HCT116 (cell line): ENCODE measurements around the gene DLX3. TPM values are rescaled to one million over a fixed set of nuclear protein-coding genes. Genes with fewer than 3 reads are reported as not detected.

Source experiments
- ATAC-seq: fragments of 200-7000 bp; cut with Tn5 transposase; 2 replicates; pipeline ENCODE4 v1.9.1; 2020; ENCODE audit warnings: mild to moderate bottlenecking, moderate library complexity
- BruUV-seq: library from RNA; stranded (reverse); fragments of 400-500 nt; replicated peaks from 2 replicates; lab custom pipeline; 2021; lab: Mats Ljungman, UMichigan
- CTCF ChIA-PET: fragments of 300-600 bp; sonication (Branson Sonifier 250); formaldehyde crosslinking; loops from one replicate; lab custom pipeline; 2021; ENCODE audit warnings: antibody characterized with exemption; lab: Charles Lee
- POLR2A ChIA-PET: fragments of 300-600, 350-600 bp; sonication (Branson Sonifier 250); formaldehyde crosslinking; loops from one replicate; lab custom pipeline; 2021; ENCODE audit warnings: antibody characterized with exemption; lab: Charles Lee
- RAD21 ChIA-PET, 2 experiments: fragments of 300-600 bp; sonication (Branson Sonifier 250); formaldehyde crosslinking; loops; one replicate each; lab custom pipeline; 2023; ENCODE audit warnings: low total read pairs in 2 of 2; ENCODE audit not compliant: uncharacterized antibody in 2 of 2, unreplicated experiment in 2 of 2, low non-redundant PET in 1 of 2; lab: Charles Lee
- DNase-seq: peaks from one replicate; pipeline ENCODE4 v3.0.0-alpha.2; 2010; ENCODE audit warnings: low read depth, low spot score
- H2AFZ ChIP-seq: fragments of 200-600 bp; shearing (Covaris generic), sonication (generic); 2 replicates; pipeline ENCODE4 v1.6.1; 2017; ENCODE audit warnings: low read depth, mixed run types, mixed read lengths, antibody characterized with exemption, low read length; ENCODE audit not compliant: poor library complexity, severe bottlenecking
- H3K27ac ChIP-seq: 2 replicates; pipeline ENCODE4 v1.5.1; 2012; ENCODE audit warnings: low read depth, low read length
- H3K27me3 ChIP-seq: fragments of 200-600 bp; sonication (generic); 2 replicates; pipeline ENCODE4 v1.6.1; 2016; ENCODE audit warnings: mixed run types, low read length, mixed read lengths; ENCODE audit not compliant: insufficient read depth
- H3K36me3 ChIP-seq, 2 experiments: fragments of 200-500 bp in 1 of 2; fragments of 200-600 bp in 1 of 2; sonication (Bioruptor generic) in 1 of 2; sonication (generic) in 1 of 2; 2 replicates each; pipeline versions ENCODE4 v1.5.1 to v1.6.1; 2014 to 2016; ENCODE audit warnings: low read length in 2 of 2, inconsistent platforms in 1 of 2, mixed read lengths in 1 of 2, mixed run types in 1 of 2; ENCODE audit not compliant: insufficient read depth in 2 of 2, control insufficient read depth in 1 of 2
- H3K4me1 ChIP-seq, 2 experiments: fragments of 200-600 bp in 1 of 2; sonication (generic) in 1 of 2; 2 replicates each; pipeline versions ENCODE4 v1.5.1 to v1.6.1; 2012 to 2017; ENCODE audit warnings: low read length in 2 of 2, inconsistent platforms in 1 of 2, mild to moderate bottlenecking in 1 of 2, mixed read lengths in 1 of 2, mixed run types in 1 of 2, moderate library complexity in 1 of 2; ENCODE audit not compliant: insufficient read depth in 2 of 2, control insufficient read depth in 1 of 2
- H3K4me2 ChIP-seq: fragments of 200-600 bp; sonication (generic); 2 replicates; pipeline ENCODE4 v1.6.1; 2017; ENCODE audit warnings: mixed run types, low read length, mixed read lengths
- H3K4me3 ChIP-seq, 2 experiments: fragments of 200-600 bp in 1 of 2; sonication (generic) in 1 of 2; replicated peaks in 1 of 2; 2 replicates each; pipeline ENCODE4 v1.5.1; 2011 to 2016; ENCODE audit warnings: low read length in 2 of 2, control low read depth in 1 of 2, low read depth in 1 of 2, mild to moderate bottlenecking in 1 of 2, mixed read lengths in 1 of 2, mixed run types in 1 of 2
- H3K79me2 ChIP-seq: fragments of 200-600 bp; sonication (generic); 2 replicates; pipeline ENCODE4 v1.6.1; 2017; ENCODE audit warnings: mild to moderate bottlenecking, mixed run types, low read length, moderate library complexity, mixed read lengths; ENCODE audit not compliant: insufficient read depth
- H3K9ac ChIP-seq: fragments of 200-600 bp; sonication (generic); 2 replicates; pipeline ENCODE4 v1.6.1; 2016; ENCODE audit warnings: low read length, mixed read lengths
- H3K9me2 ChIP-seq: fragments of 200-600 bp; sonication (generic), shearing (Covaris generic); 2 replicates; pipeline ENCODE4 v1.6.1; 2017; ENCODE audit warnings: mixed run types, mild to moderate bottlenecking, moderate library complexity; ENCODE audit not compliant: insufficient read depth
- H3K9me3 ChIP-seq, 2 experiments: fragments of 200-500 bp in 1 of 2; fragments of 200-600 bp in 1 of 2; sonication (Bioruptor generic) in 1 of 2; sonication (generic) in 1 of 2; 2 replicates each; pipeline ENCODE4 v1.6.1; 2014 to 2017; ENCODE audit warnings: low read length in 2 of 2, mixed read lengths in 2 of 2, inconsistent platforms in 1 of 2, low read depth in 1 of 2, mild to moderate bottlenecking in 1 of 2, mixed run types in 1 of 2, moderate library complexity in 1 of 2; ENCODE audit not compliant: control insufficient read depth in 1 of 2, insufficient read depth in 1 of 2
- H4K20me1 ChIP-seq: fragments of 200-600 bp; sonication (generic), shearing (Covaris generic); 2 replicates; pipeline ENCODE4 v1.6.1; 2017; ENCODE audit warnings: mixed run types, mild to moderate bottlenecking, moderate library complexity; ENCODE audit not compliant: insufficient read depth
- ATF3 ChIP-seq: IDR thresholded peaks from 2 replicates; pipeline ENCODE4 v1.6.1; 2012
- CBX3 ChIP-seq: IDR thresholded peaks from 2 replicates; pipeline ENCODE4 v1.6.1; 2012; ENCODE audit warnings: low read depth
- CEBPB ChIP-seq: IDR thresholded peaks from 2 replicates; pipeline ENCODE4 v1.6.1; 2012; ENCODE audit warnings: low read depth
- CTCF ChIP-seq, 3 experiments: fragments of 200-600 bp in 1 of 3; sonication (generic) in 1 of 3; IDR thresholded peaks in 2 of 3; conservative IDR thresholded peaks in 1 of 3; 2 replicates each; pipeline ENCODE4 v1.5.1; 2012 to 2017; ENCODE audit warnings: low read depth in 2 of 3, low read length in 2 of 3, antibody characterized with exemption in 1 of 3, borderline replicate concordance in 1 of 3, control low read depth in 1 of 3, mild to moderate bottlenecking in 1 of 3, mixed read lengths in 1 of 3, mixed run types in 1 of 3, moderate library complexity in 1 of 3; ENCODE audit not compliant: insufficient read depth in 1 of 3
- ELF1 ChIP-seq: IDR thresholded peaks from 2 replicates; pipeline ENCODE4 v1.6.1; 2012; ENCODE audit warnings: low read depth, borderline replicate concordance
- EZH2 ChIP-seq: fragments of 200-600 bp; sonication (generic); IDR thresholded peaks from 2 replicates; pipeline ENCODE4 v1.6.1; 2017; ENCODE audit warnings: antibody characterized with exemption, mixed run types
- FOSL1 ChIP-seq: IDR thresholded peaks from 2 replicates; pipeline ENCODE4 v1.6.1; 2012; ENCODE audit warnings: low read depth
- JUND ChIP-seq: IDR thresholded peaks from 2 replicates; pipeline ENCODE4 v1.6.1; 2012
- POLR2AphosphoS5 ChIP-seq: IDR thresholded peaks from 2 replicates; pipeline ENCODE4 v1.6.1; 2011; ENCODE audit warnings: mild to moderate bottlenecking, low read depth, low read length, moderate library complexity
- RAD21 ChIP-seq: IDR thresholded peaks from 2 replicates; pipeline ENCODE4 v1.6.1; 2012; ENCODE audit warnings: low read depth, mild to moderate bottlenecking
- SIN3A ChIP-seq: IDR thresholded peaks from 2 replicates; pipeline ENCODE4 v1.6.1; 2012; ENCODE audit warnings: low read depth
- SRF ChIP-seq: IDR thresholded peaks from 2 replicates; pipeline ENCODE4 v1.6.1; 2012; ENCODE audit warnings: low read depth
- ZFX ChIP-seq: fragments of 450-650 bp; IDR thresholded peaks from 2 replicates; pipeline ENCODE4 v1.6.1; 2017
- intact Hi-C: fragments of 100-400 bp; cut with micrococcal nuclease; formaldehyde crosslinking; loops from 2 replicates; pipeline ENCODE4 v1.10.0; 2022
- total RNA-seq: library from RNA; stranded (reverse); gene quantifications from one replicate; pipeline ENCODE4 v1.2.1, GENCODE V29; 2021; ENCODE audit not compliant: unreplicated experiment

The DLX3 gene
- total RNA-seq, 1 experiment from 2014 or later: not detected

- H3K27ac ChIP-seq: no peak overlapping the region
- H3K4me1 ChIP-seq: peaks cover 20 to 29% of the 10 kb centered on the region in 2 experiments
- POLR2A ChIA-PET: no interaction called here
- no peak overlapping the region; the same call in 1 of the 2 replicates for H3K4me2 ChIP-seq
- H2AFZ ChIP-seq: no peak overlapping the region
- H4K20me1 ChIP-seq: no peaks in the 10 kb centered on the region
- H3K4me3 ChIP-seq: no peak overlapping the region
- H3K27me3 ChIP-seq: no peaks in the 10 kb centered on the region; the same call in 1 of the 2 replicates
- H3K9me2 ChIP-seq: no peaks in the 10 kb centered on the region
- no peaks in the 10 kb centered on the region for H3K36me3 ChIP-seq
- H3K79me2 ChIP-seq: no peaks in the 10 kb centered on the region
- ATAC-seq (no peak), DNase-seq (no peak)
- no peak overlapping the region for H3K9ac ChIP-seq
- TF ChIP-seq POLR2AphosphoS5: no peak
- TF ChIP-seq RAD21: no peak
- TF ChIP-seq CBX3: no peak
- no peak for TF ChIP-seq ATF3
- no peak for TF ChIP-seq SIN3A
- no peak for TF ChIP-seq CEBPB
- TF ChIP-seq ZFX: no peak
- TF ChIP-seq ELF1: no peak
- TF ChIP-seq EZH2: no peak
- no peak for TF ChIP-seq FOSL1
- no peak for TF ChIP-seq CTCF (IDR thresholded peaks at IDR 0.05 in 2 of 3, conservative IDR thresholded peaks at IDR 0.05 in 1 of 3; ENCODE audit: borderline replicate concordance in 1 of 3, insufficient read depth in 1 of 3, low read depth in 2 of 3, low read length in 2 of 3)
- TF ChIP-seq JUND: no peak
- TF ChIP-seq SRF: no peak
- intact Hi-C loops: loop anchor here (1.0 kb wide), 1 partner anchor 45 kb away; no protein-coding TSS in a partner anchor
- H3K9me3 ChIP-seq: no peaks in the 10 kb centered on the region
- BruUV-seq: no TSS peak
- RAD21 ChIA-PET: no interaction called here
- CTCF ChIA-PET: interaction anchor here (0.7 to 3.9 kb wide), 16 partner anchors 9 to 395 kb away, joined by 3 to 53 read pairs (median 8); no protein-coding TSS in a partner anchor
Observed at GRCh38 chr17:49951362-49952082, 43.5 kb downstream of the DLX3 start.
